Fibroblast of skin of scalp (primary cell): Measurements from ENCODE around the gene ARHGAP26.
A peak's percentile ranks its signal among the peaks of the same experiment; 100 is the strongest.

ENCODE experiments used
- DNase-seq: peaks from one replicate; pipeline ENCODE4 v3.0.0-alpha.2; 2013

Gene ARHGAP26

DNA sequence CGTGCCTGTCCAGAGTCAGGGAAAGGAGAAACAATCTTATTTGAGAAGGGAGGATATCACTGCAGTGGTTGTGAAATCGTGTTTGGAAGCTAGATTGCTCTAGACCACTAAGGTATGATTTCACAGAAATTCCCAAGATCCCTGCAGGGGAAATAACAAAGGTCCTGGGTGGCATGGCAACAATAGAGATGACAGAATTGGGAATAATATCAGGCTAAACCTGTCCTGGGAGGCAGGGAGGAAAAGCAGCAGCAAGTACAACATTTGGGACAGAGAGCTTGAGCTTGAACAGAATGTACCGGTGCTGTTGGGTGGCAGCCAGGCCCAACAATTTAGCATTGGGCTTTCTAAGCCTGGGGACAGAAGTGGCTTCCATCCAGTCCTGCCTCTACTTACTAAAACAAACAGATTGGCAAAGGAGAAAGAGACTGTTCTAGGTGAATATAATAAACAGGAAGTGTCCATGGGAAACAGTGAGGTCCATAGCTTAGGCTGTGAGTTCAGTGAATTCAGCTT lies 17.0 kb upstream of the ARHGAP26 start:
- DNase-seq = no peak

DNA sequence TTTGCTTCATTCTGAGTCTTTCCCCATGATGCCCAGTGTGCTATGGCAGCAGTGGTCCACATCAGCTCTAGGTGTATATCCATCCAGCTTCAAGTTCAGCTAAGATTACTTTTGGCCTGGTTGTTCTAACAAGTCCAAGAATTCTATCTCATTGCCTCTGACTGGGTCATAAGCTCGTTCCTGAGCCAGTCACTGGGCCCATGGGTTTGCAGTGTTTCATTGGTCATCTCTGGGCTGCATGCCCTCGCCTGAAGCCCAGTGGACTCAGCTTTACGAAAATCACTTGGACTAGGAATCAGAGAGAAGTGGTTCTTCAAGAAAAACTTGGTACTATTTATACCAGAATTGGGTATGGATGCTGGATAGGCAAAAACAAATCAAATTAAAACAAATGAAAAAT lies 16.1 kb upstream of the ARHGAP26 start:
- no peak for DNase-seq

- no peak for DNase-seq
Measured at GRCh38 chr5:142756576-142756975, 13.6 kb upstream of the ARHGAP26 start.

GRCh38 chr5:142757564-142757963 lies 12.6 kb upstream of the ARHGAP26 start:
- DNase-seq = no peak

DNA sequence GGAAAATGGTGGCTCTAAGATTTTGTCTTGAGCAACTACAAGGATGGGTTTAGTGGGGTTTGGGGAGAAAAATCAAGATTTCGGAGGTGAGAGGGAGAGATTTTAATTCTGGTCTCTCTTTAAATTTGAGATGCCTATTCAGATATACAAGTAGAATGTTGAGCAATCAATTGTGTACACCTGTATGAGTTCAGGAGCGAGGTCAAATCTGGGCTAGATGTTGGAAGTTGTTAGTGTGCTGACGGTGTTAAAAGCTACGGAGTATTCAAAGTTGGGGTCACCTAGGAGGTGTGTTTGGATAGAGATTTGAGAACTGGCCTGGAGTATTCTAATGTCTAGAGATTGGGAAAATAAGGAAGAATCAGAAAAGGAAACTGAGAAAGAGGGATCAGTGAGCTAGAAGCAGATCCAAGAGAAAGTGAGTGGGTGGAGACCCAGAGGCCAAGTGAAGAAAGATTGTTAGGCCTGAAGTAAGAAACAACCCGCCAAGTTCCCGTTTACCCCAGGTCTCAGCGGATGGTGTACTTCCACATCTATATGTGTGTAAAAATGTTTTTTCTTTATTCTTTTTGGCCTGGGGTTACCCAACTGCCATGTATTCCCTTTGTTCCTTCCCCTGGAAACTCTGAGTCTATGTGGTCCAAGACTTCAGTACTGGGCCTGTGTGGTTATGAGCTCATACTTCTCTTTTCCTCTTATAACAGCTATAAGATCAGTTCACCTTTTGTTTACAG lies 11.9 kb upstream of the ARHGAP26 start:
- no peak for DNase-seq

DNA sequence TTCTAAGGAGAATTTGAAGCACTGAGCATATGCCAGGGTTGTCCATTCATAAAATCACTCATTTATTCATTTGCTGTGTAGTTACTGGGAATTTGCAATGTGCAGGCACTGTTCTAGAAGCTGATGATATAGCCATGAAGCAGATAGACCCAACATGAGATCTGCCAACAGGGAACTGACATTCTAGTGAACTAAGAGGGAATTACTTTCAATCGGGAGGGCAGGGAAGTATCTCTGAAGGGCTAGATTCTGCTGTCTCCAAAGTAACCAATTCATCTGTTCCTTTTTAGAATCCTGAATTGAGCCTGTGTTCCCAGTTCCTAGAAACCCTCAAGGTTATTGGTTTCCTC lies 11.4 kb upstream of the ARHGAP26 start:
- DNase-seq = no peak

GRCh38 chr5:142763701-142764100 lies 6.5 kb upstream of the ARHGAP26 start:
- no peak for DNase-seq

DNA sequence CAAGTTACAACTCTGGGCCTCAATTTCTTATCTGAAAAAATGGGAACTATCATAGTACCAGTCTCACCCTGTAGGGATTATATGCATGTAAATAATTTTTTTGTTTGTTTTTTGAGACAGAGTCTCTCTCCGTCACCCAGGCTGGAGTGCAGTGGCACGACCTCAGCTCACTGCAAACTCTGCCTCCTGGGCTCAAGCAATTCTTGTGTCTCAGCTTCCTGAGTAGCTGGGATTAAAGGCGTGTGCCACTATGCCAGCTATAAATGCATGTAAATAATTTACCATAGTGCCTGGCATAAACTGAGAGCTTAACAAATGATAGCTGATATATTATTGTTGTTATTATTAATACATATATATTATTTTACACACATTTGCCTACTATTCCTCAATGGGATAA lies 3.0 kb upstream of the ARHGAP26 start:
- DNase-seq = no peak

DNA sequence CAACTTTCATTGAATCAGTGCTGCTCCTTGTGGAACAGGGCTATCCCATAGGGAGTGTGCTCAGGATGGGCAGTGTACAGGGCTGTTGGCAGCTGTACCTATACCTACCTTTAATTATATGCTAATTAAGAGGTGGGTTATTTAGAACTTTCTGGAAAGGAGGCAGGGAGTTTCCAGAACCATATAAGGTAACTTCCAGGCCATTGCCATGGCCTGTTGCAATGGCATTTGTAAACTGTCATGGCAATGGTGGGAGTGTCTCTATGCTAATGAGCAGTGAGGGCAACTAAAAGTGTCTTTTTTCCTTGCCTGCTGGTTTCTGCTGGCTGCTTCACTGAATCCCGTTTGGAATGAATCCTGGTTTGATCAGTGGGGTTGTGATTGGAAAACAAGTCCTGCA lies 2.3 kb upstream of the ARHGAP26 start:
- DNase-seq = no peak

DNA sequence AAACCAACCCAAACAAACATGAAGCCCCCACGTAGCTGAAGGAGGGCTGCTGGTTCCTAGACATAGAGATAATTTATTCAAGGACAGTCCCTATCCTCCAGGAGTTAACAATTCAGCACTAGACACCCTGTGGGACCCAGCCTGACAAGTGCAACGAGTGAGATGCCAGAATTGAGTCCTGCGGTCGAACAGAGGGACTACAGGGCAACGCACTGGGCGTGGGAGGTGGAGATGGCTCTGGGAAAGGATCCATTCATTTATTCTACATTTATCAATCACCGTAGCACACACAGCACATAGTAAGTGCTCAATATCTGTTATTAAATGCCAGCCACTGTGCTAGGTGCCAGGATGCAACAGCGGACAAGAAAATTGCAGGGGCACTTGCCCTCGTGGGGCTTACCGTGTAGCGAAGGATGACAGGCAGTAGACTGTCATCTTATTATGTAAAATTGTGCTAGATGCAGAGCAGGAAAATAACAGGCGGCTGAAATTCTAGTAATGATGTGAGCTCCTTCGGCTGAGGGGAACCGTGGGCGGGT lies 855 bp upstream of the ARHGAP26 start:
- DNase-seq = no peak

GRCh38 chr5:142770650-142771609 lies 753 bp downstream of the ARHGAP26 start:
- DNase-seq = peak; percentile 31

DNA sequence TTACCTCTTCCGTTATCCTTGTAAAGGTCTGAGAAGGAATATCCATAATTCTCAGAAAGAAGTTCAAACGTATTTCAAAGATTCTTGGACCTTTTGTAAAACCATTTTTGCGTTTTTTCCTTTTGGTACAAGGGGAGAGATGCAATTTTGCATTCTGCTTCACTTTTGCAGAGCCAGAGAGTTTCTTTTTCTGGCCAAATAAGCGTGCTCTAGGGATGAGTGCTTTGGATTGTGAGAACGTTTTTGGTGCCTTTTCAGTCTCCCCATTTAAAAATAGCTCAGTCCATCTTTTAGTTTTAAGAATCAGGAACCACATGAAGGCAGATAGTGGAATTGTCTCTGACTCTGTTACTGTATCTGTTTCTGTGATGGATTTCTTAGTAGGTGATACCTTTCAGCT lies 1.5 kb downstream of the ARHGAP26 start:
- no peak for DNase-seq

DNA sequence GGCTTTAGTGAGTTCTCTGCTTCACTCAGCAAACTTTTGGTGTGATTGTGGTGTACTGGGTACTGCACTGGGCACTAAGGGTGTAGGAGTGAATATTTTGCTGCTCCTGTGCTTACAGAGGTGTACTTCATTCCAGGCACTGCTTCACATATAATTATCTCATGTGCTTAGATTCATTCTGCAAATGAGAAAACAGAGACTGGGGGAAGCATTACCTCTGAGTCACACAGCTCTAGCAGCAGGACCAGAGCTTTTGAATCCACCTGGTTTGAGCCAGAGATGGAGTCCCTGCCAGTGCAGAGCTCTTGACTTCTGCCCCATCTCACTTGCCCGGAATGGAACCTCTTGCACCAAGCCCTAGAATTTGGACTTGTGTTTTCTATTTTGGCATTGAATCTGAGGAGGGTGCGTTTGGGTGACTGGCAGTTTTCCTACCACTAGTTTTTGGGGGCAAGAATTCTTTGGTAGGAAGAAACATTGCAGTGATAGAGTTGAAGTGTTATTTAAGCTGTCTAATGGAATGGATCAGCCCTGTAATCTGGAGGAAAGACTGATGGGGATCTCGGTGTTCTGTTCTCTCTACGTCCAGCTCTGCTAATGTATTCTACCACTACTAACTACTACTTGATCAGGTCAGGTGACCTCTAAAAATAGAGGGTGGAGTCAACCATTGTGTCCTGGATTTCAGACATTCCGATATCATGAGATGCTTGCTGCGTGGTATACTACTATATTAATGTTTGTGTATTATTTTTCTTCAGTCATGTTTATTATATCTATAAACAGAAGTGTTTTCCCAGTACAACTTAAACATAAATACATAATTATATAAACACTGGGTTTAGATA lies 2.5 kb downstream of the ARHGAP26 start:
- DNase-seq = no peak

GRCh38 chr5:142777099-142777498 lies 6.9 kb downstream of the ARHGAP26 start:
- no peak for DNase-seq

DNA sequence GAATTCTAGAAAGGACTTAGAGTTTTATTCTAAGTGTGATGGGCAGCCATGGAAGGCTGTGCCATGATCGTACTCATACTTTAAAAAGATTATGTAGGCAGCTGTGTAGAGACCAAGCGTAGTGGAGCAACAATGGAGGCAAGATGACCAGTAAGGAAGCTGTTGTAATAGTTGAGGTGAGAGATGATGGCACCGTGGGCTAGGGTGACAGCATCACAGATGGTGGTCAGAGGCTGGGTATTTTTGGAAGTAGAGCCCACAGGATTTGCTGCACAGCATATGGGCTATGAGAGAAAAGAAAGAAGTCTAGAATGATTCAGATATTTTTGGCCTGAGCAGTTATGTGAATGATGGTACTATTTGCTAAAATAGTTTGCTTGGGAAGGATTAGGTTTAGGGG lies 7.7 kb downstream of the ARHGAP26 start:
- DNase-seq = no peak

- DNase-seq = peak; percentile 48
Measured at GRCh38 chr5:142779163-142779840, 9.1 kb downstream of the ARHGAP26 start.

- no peak for DNase-seq
Measured at GRCh38 chr5:142780871-142781270, 10.7 kb downstream of the ARHGAP26 start.

GRCh38 chr5:142782976-142783530 lies 12.9 kb downstream of the ARHGAP26 start:
- no peak for DNase-seq

DNA sequence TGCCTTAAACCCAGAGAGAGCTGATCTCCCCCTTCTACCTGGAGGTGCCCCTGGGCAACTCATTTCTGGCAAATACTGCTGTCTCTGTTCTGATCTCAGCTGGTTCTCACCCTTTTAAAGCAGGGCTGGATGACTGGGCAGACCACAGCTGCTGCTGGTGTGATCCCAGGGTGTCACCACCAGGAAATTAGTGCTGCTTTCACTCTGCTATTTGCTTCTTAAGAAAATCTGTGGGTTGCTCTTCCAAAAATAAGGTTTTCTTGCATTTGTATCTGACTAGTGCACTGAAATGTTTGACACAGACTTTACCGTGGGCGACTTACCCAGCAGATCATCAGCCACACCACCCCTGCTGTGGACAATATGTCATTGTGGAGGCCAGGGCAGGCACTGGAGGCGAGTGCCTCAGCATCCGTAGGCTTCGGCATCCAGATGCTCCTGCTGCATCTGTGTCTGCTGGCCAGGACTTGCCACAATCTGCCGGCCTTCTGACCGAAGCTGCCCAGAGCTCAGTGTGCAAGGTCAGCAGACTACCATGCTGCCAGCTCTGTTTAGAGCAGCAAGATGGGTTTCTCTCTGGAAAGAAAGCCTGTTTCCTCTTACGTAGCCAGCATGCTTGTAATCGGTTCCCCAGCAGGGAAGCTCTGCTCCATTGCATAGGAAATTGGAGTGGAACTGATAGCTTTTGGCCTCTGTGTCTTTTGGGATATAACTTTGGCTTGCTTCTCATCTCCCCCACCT lies 13.6 kb downstream of the ARHGAP26 start:
- no peak for DNase-seq

DNA sequence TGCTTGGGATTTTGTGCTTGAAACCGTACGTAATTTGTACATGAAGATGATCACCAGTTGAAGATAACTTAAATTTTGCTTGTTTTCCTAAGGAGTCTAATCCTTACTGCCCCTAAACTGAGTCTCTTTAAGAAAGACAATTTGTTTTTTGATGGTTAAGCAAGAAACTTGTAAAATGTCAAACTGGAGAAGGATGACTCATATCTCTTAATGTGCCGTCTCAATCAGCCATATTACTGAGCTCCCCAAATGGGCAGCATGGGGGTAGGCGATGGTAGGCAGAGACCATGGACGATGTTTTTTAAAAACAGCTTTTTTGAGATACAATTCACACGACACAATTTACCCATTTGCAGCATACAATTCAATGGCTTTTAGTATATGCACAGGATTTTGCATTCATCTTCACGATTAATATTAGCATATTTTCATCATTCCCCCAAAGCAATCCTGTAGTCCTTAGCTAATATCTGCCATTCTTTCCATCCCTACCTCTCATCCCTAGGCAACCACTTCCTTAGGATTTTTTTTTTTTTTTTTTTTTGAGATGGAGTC lies 14.3 kb downstream of the ARHGAP26 start:
- DNase-seq = no peak
